Neural cell (in vitro differentiated cells): ENCODE data around the gene EEIG2.

Experiments used
- CTCF ChIP-seq: fragments of 450-650 bp; IDR thresholded peaks from 2 replicates; pipeline ENCODE4 v1.5.1; 2014; ENCODE audit warnings: antibody characterized with exemption, mild to moderate bottlenecking, moderate library complexity; ENCODE audit not compliant: poor library complexity, severe bottlenecking
- EP300 ChIP-seq: fragments of 450-650 bp; conservative IDR thresholded peaks from 2 replicates; pipeline ENCODE4 v1.6.1; 2014; ENCODE audit warnings: antibody characterized with exemption, mild to moderate bottlenecking, moderate library complexity; ENCODE audit not compliant: poor library complexity, severe bottlenecking
- REST ChIP-seq: IDR thresholded peaks from 2 replicates; pipeline ENCODE4 v1.6.1; 2012; ENCODE audit warnings: borderline replicate concordance

GRCh38 chr1:108556499-108556898, 3.4 kb upstream of the EEIG2 start:
- no peak for TF ChIP-seq EP300
- no peak for TF ChIP-seq CTCF
- no peak for TF ChIP-seq REST
